HG03064 (cell line): ENCODE measurements around the gene PIAS4.
"Not testable (repeated sequence)": the region's sequence is repeated elsewhere in the genome, so short reads cannot be mapped to it uniquely, and the experiment has no call there.

ENCODE experiments used
- ATAC-seq: cut with Tn5 transposase; IDR thresholded peaks from one replicate; pipeline ENCODE4 v1.9.1; 2021; ENCODE audit warnings: low read depth; ENCODE audit not compliant: unreplicated experiment

Gene PIAS4, protein sequence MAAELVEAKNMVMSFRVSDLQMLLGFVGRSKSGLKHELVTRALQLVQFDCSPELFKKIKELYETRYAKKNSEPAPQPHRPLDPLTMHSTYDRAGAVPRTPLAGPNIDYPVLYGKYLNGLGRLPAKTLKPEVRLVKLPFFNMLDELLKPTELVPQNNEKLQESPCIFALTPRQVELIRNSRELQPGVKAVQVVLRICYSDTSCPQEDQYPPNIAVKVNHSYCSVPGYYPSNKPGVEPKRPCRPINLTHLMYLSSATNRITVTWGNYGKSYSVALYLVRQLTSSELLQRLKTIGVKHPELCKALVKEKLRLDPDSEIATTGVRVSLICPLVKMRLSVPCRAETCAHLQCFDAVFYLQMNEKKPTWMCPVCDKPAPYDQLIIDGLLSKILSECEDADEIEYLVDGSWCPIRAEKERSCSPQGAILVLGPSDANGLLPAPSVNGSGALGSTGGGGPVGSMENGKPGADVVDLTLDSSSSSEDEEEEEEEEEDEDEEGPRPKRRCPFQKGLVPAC

DNA sequence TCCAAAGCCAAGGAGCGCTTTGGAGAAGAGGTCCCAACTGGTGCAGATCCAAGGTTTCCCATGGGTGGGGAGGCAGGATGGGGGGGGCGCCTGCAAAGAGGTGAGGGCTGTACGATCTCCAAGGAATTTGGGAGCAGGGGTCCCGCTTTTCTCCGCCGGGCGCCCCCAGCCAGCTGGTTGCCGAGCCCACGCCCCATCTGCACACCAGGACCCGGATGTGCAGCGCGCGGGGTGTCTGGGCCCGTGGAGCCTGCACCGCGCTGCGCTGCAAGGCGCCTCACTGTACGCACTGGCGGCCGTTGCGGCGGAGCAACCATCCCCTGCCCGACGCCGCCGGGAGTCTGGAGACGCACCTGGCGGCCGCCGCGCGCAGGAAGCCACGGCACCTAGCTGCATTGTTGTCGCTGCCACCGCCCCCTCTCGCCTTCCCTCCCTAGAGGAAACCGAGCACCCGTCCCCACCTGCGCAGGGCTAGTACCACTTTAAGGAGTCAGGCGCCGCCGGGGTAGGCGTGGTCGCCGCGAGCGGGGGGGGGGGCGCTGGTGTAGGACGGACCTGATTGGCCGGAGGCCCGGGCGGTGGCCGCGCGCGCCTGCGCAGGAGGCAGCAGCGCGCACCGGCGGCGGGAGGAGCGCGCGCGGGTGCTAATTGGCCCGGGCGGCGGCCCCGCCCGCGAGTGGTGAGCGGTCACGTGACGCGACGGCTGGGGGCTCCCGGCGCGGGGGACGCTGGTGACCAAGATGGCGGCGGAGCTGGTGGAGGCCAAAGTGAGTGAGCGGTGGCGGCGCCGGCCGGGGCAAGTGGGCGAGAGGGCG lies at the start of gene PIAS4:
Gene PIAS4 (plus strand): TSS at position 716 of the 815 bp plus-strand sequence. CDS start 25 bp downstream, at position 741.
- peak; percentile 70 for ATAC-seq

- no peak for ATAC-seq
Observed at GRCh38 chr19:3958836-3959765, 48.4 kb upstream of the PIAS4 start.

GRCh38 chr19:3959766-3960131 lies 47.8 kb upstream of the PIAS4 start:
- ATAC-seq: no peak

DNA sequence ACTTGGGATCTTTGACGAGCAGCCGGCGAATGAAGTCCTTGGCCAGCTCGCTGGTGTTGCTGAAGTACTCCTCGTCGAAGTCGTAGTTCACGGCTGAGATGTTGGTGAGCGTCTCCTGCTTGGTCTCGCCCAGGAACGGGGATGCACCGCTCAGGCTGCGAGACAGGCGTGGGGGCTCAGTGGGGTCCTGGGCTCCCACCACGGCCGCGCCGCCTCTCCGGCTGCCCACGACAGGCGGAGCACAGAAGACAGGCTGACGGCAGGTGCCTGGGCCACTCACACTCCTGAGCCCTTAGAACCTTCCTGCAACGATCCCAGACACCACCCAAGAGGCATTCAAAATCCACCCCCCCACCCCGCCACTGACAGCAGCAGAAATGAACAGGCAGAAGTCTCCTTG lies 46.5 kb upstream of the PIAS4 start:
- ATAC-seq: no peak

DNA sequence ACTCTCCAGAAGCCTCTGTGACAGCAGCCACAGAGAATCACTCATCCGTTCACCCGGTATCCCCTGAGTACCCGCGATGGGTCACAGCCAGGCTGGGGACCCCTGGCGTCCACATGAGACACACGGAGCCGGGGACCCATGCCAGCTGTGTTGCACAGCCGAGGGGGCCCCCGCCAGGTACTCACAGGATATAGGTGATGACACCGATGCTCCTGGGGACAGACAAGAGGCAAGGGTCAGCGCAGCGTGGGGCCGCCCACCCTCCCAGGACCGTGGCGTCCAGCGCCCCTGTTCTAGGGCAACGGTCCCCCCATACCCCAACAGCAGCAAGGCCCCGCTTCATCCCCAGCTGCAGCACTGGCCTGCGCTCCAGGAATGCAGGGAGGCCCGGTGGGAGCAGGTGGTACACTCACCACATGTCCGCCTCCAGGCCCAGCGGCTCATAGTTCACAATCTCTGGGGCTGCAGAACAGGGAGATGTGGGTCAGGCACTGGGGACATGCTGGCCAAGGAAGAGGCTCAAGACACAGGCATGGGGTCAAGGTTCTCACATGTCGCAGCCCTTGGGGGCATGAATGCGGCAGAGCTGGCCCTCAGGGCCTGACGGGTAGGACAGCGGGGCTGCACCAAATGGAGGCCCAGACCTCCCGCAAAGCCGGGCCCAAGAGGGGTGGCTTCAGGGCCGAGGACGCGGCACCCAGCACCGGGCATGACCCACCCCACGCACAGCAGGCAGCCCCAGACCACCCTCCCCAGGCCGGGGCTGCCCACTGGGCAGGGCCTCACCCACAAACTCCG lies 43.9 kb upstream of the PIAS4 start:
- no peak for ATAC-seq

- ATAC-seq: no peak
Observed at GRCh38 chr19:3964256-3965194, 43.0 kb upstream of the PIAS4 start.

DNA sequence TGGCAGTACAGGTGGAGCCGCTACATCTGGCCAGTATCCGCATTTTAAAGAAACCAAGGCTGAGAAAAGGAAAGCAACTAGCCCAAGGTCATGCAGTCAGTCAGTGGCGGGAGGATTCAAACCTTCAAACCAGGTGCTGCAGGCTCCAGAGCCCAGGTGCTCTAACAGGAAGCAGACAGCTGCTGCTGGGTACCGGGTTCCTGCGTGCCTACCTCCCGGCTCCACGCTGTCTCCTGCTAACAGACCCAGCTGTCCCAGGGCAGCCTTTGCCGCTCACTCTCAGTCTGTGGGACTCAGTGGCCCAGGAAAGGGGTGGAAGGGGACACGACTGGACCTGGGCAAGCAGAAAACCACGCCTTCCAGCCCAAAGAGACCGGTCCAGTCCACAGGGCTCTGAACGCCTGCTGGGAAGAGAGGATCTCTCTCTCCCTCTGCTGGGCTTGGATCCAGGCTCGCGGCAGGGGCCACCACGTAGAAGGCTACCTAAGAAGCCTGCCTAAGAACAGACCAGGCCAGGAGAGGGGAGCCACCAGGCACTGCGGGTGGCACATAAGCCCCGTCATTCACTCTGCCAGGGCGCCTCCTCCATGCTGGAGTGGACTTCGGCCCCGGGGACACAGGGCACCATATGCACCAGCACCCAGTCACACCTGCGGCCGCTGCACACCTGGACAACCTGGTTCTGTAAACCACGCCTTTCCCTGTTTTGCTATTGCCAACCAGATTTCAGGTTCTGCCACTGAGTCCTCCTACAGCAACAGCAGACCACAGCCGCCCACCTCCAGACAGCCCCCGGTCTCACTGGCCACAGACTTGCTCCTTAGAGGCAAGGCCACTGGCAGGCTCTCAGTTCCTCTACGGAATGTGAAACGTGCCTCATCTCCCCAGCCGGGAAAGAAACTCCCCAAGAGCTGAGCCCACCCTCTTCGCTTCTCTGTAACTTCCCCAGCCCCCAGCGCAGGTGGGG lies 41.2 kb upstream of the PIAS4 start:
- ATAC-seq: no peak

GRCh38 chr19:3967983-3968382 lies 39.6 kb upstream of the PIAS4 start:
- not testable (repeated sequence) for ATAC-seq

GRCh38 chr19:3968556-3969434 lies 38.7 kb upstream of the PIAS4 start:
- ATAC-seq: no peak

DNA sequence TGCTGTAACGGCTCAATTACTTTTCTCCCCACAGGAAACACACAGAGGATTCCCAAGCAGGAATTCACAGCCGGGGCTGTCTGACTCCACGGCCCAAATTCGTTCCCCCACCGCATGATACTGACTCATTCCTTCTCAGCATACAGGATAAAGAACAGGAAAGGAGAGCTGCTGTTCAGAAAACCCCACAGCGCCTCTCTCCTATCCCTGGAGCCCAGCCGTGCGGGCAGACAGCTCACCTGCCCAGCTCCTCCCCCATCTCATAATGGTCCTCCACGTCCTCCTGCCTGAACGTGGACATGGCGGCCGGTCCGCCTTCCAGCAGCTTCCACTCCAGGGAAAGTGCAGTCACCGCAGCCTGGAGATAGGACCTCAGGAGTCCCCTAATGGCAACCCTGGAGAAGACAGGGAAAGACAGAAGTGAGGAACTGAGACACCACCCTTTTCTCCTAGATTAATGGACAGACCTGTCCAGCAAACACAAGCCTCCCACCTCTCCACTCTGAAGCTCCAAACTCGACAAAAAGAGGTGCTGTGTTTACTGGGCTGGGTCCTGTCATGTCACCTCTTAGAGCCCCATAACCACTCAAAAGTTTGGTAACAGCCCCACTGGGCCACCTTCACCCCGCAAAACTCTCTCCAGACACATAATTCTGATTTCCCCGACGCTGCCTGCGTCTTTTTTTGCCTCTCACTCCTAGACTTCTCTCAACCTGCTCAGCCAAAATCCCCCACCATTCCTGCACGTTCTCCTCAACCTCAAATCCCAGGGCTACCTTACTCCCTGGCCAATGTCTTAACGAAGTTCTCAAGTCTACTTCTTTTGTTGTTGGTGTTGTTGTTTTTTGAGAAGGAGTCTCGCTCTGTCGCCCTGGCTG lies 37.9 kb upstream of the PIAS4 start:
- no peak for ATAC-seq

GRCh38 chr19:3970313-3970807 lies 37.2 kb upstream of the PIAS4 start:
- no peak for ATAC-seq

- peak; percentile 84 for ATAC-seq
Observed at GRCh38 chr19:3970808-3971598, 36.5 kb upstream of the PIAS4 start, which contains the start of gene DAPK3. Gene DAPK3, minus strand, starts transcription at chr19:3971099. Its CDS starts 1,364 bp downstream, at chr19:3969735.

GRCh38 chr19:3975144-3975543 lies 32.4 kb upstream of the PIAS4 start:
- ATAC-seq: no peak

DNA sequence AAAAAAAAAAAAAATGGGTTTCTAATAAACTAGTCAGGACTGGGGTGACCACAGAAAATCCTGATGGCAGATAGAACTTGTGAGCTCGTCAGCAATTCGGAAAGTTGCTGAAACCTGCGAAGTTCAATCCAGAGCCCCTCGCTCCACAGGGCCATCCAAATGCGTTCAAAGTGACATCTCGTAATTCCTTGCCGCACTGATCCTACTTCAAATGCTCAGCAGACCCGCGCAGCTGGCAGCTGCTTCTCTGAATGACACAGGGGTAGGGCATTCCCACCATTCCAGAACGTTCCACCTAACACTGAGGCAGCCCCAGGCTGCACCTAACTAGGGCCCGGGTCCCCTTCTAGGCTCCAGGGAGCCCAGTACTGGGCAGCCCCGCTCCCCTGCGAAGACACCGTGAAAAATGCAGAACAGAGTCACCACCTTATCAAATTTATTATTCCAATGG lies 31.9 kb upstream of the PIAS4 start:
- no peak for ATAC-seq
